Measurements from ENCODE around the gene KIRREL3.

KIRREL3 gene

DNA sequence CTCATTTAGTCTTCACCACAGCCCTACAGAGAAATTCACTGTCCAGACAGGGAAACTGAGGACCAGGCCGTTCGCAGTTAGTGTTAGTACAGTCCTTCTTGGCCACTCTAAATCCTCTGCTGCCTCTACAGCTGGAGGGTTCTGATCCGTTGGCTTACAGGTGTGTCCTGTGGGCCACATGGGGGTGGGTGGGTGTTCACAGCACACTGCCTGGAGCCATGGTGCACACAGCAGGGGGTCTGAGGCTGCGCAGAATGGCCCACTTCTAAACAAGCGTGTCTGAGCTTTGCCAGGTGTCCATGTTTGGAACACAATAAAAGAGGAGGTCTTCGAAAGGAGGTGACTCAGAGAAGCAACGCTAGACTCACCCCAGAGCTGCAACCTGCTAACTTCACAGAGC lies 396.1 kb downstream of the KIRREL3 start:
- TF ChIP-seq, protein P1, sequence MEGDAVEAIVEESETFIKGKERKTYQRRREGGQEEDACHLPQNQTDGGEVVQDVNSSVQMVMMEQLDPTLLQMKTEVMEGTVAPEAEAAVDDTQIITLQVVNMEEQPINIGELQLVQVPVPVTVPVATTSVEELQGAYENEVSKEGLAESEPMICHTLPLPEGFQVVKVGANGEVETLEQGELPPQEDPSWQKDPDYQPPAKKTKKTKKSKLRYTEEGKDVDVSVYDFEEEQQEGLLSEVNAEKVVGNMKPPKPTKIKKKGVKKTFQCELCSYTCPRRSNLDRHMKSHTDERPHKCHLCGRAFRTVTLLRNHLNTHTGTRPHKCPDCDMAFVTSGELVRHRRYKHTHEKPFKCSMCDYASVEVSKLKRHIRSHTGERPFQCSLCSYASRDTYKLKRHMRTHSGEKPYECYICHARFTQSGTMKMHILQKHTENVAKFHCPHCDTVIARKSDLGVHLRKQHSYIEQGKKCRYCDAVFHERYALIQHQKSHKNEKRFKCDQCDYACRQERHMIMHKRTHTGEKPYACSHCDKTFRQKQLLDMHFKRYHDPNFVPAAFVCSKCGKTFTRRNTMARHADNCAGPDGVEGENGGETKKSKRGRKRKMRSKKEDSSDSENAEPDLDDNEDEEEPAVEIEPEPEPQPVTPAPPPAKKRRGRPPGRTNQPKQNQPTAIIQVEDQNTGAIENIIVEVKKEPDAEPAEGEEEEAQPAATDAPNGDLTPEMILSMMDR (IDR thresholded peaks at IDR 0.05; ENCODE audit: low read depth, low read length, missing control alignments): no peak
- no peak overlapping the region for H3K4me3 ChIP-seq (ENCODE audit: low read depth, low read length)
- no peak for DNase-seq (ENCODE audit: low read depth)

DNA sequence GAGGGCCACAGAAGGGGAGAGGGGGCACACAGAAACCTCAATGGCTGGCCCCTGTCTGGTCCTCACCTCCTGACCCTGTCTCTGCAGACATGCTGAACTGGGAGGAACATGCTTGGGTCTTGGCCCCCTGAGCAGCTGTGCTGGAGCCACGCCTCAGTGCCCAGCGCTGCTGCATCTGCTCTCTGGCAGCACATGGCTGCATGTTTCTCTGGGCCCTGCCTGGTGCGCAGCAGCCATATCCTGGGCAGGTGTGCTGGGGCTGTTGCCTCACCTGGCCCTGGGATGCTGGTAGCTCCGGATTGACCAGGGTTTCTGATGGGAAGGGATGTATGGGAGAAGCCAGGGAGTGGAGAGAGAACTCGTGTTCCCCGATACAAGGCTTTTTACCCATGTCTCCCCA lies 397.1 kb downstream of the KIRREL3 start:
- no peak overlapping the region for H3K4me3 ChIP-seq (ENCODE audit: low read depth, low read length)
- TF ChIP-seq, protein P1 (IDR thresholded peaks at IDR 0.05; ENCODE audit: low read depth, low read length, missing control alignments): no peak
- no peak for DNase-seq (ENCODE audit: low read depth)

DNA sequence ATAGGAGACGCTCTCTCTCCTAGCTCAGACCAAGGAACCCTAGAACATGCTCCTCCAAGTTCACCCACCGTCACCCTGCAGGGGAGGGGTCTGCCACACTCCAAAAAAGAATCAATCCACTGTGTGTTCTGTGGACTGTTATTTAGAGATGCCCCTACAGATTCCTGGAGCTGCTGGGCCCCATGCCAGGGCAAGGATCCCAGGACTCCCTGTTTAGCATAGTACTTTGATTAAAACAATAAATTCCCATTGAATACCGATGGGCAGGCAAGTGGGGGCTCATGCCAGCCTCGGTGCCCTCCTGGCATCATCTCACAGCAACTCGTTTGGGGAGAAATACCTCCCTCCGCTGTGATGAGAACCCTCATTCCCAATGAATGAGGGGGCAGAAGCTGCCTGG lies 397.6 kb downstream of the KIRREL3 start:
- TF ChIP-seq, protein P1 (IDR thresholded peaks at IDR 0.05; ENCODE audit: low read depth, low read length, missing control alignments): no peak
- no peak for DNase-seq (ENCODE audit: low read depth)
- no peak overlapping the region for H3K4me3 ChIP-seq (ENCODE audit: low read depth, low read length)

DNA sequence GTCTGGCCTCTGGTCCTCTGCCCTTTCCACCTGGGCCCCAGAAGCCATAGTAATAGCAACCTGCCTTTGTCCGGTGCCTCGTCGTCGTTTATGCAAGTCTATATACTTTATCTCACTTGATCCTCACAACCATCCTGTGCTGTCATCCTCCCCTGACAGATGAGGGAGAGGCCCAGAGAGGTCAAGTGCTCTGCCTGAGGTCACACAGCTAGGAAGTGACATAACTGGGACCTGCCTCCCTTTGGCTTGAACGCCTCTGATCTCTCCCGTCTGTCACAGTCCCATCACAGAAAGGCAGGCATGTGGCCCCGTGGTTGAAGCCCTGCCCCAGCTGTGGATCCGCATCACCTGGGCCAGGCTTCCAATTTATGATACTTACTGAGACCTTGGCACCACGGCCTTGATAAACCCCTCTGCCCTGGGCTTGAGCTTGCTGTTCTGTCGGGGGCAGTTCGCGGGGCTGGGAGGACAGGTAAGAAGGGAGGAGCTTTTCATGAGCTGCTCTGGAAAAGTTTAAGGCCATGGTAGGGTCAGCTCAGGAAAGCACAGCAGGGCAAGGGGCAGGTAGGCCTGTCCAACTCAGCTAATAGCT lies 398.1 kb downstream of the KIRREL3 start:
- TF ChIP-seq, protein P1 (IDR thresholded peaks at IDR 0.05; ENCODE audit: low read depth, low read length, missing control alignments): no peak
- DNase-seq (ENCODE audit: low read depth): no peak
- no peak overlapping the region for H3K4me3 ChIP-seq (ENCODE audit: low read depth, low read length)

DNA sequence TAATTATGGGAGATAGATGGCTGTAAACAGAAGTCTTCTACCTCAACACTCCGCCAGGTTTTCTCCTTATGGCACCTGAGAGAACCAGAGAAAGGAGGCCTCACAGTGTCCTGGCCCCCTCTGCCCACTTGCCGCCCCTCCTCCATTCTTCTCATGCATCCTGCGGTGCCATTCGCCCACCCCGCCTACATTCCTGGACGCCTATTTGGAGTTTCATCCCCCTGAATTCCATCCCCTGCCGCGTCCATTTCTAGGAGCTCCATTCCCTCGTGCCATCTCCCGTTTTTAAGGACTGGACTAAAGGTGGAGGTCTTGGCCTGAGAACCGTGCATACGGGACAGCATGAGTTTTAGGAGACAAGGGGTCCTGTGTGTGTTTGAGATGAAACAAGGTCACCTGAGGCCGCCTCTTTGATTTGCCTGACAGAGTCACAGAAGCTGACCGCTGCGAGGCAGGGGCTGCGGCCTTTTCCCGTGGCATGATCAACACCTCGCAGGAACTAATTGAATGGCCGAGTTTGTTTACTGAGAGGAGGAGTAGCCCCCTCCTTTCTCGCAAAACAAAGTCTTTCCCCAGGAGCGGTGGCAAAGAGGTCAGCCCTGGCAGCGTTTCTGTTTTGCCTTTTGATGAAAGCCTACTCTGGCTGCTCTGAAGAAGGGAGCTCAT lies 398.9 kb downstream of the KIRREL3 start:
- no peak overlapping the region for H3K4me3 ChIP-seq (ENCODE audit: low read depth, low read length)
- DNase-seq (ENCODE audit: low read depth): no peak
- TF ChIP-seq, protein P1 (IDR thresholded peaks at IDR 0.05; ENCODE audit: low read depth, low read length, missing control alignments): no peak

DNA sequence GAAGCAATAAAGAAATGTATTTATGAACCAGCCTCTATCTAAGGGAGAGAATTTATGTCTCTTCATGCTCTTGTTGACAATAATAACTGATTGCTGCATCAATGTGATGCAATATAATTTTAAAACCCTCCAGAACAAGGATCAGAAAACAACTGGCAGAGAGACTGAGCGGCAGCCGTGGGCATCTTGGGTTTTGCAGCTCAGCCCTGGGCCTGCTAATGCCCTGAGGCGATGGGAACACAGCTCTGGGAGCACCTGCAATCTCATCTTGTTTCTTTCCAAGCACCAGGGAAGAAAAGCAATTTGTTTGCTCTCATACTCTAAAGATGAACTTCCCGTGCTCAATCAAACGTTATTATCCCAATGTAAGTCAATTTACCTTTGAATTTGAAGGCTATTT lies 399.4 kb downstream of the KIRREL3 start:
- TF ChIP-seq, protein P1 (IDR thresholded peaks at IDR 0.05; ENCODE audit: low read depth, low read length, missing control alignments): no peak
- H3K4me3 ChIP-seq (ENCODE audit: low read depth, low read length): no peak overlapping the region
- DNase-seq (ENCODE audit: low read depth): no peak
